ENCODE results near the gene CDK11B.
A peak's percentile ranks its signal among the peaks of the same experiment; 100 is the strongest.
"Not testable (repeated sequence)": the region's sequence is repeated elsewhere in the genome, so short reads cannot be mapped to it uniquely, and the experiment has no call there.

Gene CDK11B

GRCh38 chr1:1658583-1659549, at the start of gene CDK11B:
CDK11B (minus strand) TSS chr1:1659004; CDS start chr1:1657485, 1,519 bp downstream.
- peak; percentile 94 for DNase-seq

GRCh38 chr1:1707897-1708296, 49.1 kb upstream of the CDK11B start:
- DNase-seq: not testable (repeated sequence)

GRCh38 chr1:1707241-1707640, 48.4 kb upstream of the CDK11B start:
- DNase-seq: not testable (repeated sequence)

- DNase-seq: not testable (repeated sequence)
These were observed 46.8 kb upstream of the CDK11B start for GRCh38 chr1:1705623-1706022.

- DNase-seq: not testable (repeated sequence)
These were observed 45.6 kb upstream of the CDK11B start for GRCh38 chr1:1704284-1704957.

GRCh38 chr1:1703796-1704195, 45.0 kb upstream of the CDK11B start:
- DNase-seq: no peak

- DNase-seq: not testable (repeated sequence)
These were observed 43.7 kb upstream of the CDK11B start for GRCh38 chr1:1702506-1702905.

- DNase-seq: not testable (repeated sequence)
These were observed 41.8 kb upstream of the CDK11B start for GRCh38 chr1:1700557-1700956.

GRCh38 chr1:1700067-1700466, 41.3 kb upstream of the CDK11B start:
- DNase-seq: not testable (repeated sequence)

GRCh38 chr1:1699061-1699460, 40.3 kb upstream of the CDK11B start:
- not testable (repeated sequence) for DNase-seq

GRCh38 chr1:1697358-1698183, 38.8 kb upstream of the CDK11B start:
- DNase-seq: not testable (repeated sequence)

- not testable (repeated sequence) for DNase-seq
These were observed 37.9 kb upstream of the CDK11B start for GRCh38 chr1:1696431-1697357.

- peak; percentile 98 for DNase-seq
These were observed 34.2 kb upstream of the CDK11B start, which contains the start of gene SLC35E2B for GRCh38 chr1:1692714-1693647. SLC35E2B (minus strand) TSS chr1:1692795; CDS start chr1:1676699, 16,096 bp downstream.

GRCh38 chr1:1692324-1692713, 33.5 kb upstream of the CDK11B start:
- DNase-seq: peak; percentile 92

- not testable (repeated sequence) for DNase-seq
These were observed 32.6 kb upstream of the CDK11B start for GRCh38 chr1:1691443-1691842.

GRCh38 chr1:1689526-1689925, 30.7 kb upstream of the CDK11B start:
- DNase-seq: not testable (repeated sequence)

GRCh38 chr1:1687846-1688245, 29.0 kb upstream of the CDK11B start:
- DNase-seq: no peak

- DNase-seq: no peak
These were observed 25.4 kb upstream of the CDK11B start for GRCh38 chr1:1684031-1684681.

- DNase-seq: no peak
These were observed 24.5 kb upstream of the CDK11B start for GRCh38 chr1:1683104-1683905.

Measured in DMS53 (cell line).